ENCODE measurements around the gene PLXNB2.

The PLXNB2 gene

DNA sequence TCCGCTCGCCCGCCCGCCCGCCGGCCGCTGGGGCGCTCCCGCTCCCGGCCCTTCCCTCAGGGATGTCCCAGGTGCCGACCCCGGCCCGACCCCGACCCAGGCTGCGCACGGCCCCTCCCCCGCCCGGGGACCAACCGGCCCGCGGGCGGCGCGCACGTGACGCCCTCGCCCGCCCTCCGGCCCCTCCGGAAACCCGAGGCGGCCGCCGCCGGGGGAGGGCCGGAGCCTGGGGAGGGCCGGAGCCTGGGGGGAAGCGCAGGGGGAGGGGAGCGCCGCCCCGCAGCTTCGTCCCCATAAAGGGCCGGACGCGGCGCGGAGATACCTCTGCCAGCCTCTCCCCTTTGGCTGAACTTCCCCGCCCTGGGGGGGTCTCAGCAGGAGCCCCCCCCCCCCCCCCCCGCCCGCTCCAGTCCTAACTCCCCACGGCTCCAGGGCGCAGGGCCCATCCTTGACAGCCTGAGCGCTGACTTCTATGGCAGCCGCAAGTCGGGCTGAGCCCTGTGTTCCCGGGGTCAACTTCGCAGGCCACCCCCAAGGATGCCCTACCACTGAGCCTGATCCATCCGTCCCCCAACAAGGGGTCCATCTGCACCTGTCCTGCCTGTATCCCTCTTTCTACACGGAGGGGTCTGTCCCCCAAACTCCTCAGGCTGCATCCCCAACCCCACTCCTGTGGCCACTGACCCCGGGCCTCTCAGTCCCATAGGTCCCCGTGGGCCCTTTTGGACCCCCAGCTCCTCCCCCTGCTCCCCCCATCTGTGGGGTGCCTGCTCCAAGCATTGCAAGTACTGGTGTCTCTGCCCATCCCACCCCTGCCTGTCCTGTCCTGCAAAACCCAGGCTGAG is 45.6 kb downstream of the PLXNB2 start, which contains the start of gene MAPK12:
MAPK12 (minus strand) TSS at position 69 of the 845 bp plus-strand sequence. CDS start 174 bp downstream, outside the sequence.
- no peak for DNase-seq

DNA sequence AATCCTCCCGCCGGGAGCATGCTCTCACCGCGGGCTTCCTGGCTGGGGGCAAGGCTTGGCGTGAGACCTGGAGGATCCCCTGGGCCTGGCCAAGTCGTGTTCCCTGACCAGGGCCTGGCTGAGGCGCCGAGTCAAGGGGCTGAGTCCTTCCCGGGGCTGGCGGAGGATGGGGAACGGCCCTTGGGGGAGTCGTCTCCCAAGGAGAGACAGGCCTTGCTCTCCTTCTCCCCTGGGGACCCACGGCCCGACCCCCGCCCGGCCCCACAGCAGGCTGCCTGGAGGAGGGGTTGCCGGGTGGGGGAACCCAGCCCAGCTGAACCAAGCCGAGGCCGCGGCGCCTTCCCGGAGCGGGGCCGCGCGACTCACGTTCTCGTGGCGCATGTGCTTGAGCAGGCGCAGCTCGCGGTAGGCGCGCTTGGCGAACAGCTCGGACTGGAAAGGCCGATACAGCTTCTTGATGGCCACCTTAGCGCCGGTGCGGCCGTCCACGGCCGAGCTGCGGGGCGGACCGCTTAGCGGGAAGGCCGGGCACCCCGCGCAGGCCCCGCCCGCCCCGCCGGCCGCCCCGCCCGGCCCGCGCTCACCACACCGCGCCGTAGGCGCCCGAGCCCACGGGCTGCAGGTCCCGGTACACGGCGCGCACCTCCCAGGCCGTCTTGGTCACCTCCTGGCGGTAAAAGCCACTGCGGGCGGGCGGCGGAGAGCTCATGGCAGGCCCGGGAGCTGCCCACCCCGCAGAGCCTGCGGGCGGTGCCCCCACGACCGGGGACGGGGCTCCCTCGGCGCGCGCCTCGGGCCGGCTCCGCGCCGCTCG is 46.4 kb downstream of the PLXNB2 start:
- peak; percentile 66 for DNase-seq

DNA sequence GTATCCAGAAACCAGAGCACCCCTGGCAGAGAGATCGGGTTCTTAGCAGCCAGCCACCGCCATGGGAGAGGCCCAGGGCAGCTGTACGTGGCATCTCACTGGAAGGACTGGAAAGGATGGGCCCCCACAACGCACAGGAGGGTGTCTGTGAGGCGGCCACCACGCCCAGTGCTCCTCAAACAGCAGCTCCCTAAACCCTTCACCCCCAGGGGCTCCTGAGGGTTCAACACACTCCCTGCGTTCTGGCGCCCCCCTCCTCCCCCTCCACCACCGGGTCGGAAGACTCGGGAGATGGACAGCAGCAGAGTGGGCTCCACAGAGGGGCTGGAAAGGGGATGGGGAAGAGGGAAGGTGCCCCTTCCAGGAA is 47.0 kb downstream of the PLXNB2 start:
- DNase-seq: peak; percentile 51

DNA sequence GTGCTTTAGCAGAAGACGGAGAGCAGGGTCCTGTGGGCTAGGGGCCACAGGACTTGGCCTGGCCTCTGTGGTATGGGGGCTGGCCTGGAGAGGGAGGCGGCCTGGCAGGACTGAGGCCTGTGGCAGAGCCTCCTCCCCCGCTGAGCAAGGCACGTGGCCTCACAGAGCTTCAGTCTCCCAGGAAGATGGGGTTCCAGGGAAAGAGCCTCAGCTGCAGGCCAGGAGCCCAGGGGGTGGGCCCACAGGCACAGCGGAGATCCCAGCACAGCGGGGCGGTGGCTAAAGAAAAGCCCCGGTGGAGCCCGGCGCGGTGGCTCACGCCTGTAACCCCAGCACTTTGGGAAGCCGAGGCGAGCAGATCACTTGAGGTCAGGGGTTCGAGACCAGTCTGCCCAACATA is 48.1 kb downstream of the PLXNB2 start:
- DNase-seq: no peak

DNA sequence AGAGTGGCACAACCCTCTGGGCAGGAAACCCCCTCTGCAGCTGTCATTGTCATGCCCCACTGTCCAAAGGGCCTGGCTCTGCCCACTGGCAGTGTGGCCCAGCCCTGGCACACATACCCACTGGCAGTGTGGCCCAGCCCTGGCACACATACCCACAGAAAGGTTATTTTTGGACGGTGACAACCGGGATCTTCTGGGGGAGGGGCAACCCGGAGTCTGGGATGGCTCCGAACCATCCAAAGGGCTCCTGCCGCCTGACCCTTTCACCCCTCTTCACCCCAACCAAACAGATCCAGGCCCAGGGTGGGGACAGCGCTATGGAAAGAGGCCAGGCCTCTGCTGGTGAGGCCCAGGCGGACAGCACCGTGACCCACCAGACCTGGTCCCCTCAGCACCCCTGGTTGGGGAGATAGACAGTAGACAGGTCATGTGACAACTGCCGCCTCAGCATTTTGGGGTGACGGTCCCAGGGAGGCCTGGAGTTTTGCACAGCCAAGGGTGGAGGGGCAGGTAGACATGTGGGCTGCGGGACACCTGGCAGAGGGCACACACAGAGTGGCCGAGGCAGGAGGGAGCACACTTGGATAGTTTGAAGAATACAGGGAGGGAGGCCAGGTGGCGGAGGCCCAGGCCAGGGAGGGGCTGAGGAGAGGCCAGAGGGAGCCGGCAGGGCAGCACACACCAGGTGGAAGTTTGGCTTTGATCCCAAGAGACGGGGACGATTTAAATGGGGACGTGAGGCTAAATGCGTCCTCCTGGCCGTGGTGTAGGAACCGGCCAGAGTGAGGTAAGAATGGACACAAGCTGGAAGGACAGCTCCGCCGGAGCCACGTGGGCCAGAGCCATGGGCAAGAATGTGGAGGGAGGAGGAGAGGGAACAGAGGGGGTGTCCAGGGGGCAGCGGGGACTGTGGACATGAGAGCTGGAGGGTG is 48.8 kb downstream of the PLXNB2 start:
- no peak for DNase-seq

DNA sequence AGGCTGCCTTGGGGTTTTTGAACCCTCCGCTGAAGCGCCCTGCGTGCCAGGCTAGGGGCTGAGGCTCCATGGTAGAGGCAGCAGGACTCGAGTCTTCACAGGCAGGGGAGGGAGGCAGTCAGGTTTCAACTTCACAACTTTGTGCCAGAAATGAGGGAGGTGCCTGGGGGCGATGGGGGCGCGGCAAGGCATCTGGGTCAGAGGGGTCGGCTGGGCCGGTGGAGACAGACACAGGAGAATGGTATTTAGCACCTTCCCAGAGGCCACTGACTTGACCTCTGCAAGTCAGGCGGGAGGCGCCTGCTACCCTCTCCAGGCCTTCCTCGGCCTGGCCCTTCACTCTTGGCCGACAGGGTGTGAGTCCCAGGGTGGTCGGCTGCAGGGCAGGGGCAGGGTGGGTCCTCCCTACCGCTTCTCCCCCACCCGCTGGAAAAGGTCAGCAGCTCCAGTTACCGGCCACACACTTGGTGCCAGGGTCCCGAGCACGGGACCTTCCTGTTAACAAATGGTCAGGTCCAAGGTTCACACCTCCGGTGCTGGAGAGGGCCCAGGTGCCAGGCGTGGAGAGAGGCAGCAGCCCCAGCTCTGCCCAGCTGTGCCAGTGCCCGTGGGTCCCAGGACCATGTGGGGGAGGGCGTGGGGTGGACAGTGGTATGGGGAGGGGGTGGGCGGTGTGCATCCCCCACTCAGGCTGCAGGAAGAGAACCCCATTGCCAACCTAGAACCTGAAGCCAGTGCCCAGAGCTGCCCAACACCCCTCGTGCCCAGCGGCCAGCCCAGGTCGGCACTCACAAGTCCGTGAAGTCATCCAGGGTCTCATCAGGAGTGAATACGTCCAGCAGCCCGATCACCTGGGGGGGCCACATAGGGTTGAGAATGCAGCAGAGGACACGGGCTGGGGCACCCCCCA is 49.7 kb downstream of the PLXNB2 start:
- DNase-seq: no peak

DNA sequence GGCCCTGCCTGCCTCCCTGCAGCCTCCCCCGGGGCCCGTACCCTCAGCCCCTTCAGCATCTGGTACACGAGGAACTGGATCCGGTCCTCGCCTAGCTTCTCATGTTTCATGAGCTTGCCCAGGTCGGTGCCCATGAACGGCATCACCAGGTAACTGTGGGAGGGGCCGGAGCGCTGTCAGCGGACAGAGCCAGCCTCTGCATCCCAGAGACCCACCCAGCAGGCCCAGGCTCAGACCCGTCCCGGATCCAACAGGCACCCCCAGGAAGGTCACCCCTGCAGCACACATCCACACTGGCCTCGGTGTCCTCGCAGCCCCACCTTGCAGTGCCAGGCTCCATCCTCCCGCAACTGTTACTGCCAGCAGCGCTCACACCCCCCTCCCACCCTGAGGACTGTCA is 50.4 kb downstream of the PLXNB2 start:
- DNase-seq: no peak

DNA sequence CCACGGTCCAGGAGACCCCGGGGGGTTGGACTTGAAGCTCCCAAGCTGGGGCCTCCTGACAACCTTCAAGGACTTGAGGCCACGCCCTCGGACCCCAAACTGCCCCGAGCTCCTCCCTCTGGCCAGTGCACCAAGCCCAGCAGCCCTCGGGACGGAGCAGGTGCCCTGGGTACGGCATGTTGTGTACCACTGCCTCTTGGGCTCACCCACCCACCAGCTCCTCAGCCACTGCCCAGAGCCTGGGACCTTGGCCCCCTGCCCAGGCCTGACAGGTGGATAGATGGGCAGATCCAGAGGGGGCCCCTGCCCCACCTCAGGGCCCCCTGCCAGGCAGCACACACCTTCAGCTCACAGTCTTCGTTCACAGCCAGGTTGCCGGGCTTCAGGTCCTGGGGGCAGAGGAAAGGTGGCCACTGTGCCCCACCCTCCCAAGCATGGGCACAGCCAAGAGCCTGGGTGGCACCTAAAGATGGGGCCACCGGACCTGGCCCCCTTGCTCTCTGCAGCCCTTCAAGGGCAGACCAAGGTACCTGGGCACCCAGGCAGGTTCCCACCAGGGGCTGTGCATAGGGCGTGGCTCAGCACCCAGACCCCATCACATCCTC is 51.1 kb downstream of the PLXNB2 start:
- DNase-seq: no peak

DNA sequence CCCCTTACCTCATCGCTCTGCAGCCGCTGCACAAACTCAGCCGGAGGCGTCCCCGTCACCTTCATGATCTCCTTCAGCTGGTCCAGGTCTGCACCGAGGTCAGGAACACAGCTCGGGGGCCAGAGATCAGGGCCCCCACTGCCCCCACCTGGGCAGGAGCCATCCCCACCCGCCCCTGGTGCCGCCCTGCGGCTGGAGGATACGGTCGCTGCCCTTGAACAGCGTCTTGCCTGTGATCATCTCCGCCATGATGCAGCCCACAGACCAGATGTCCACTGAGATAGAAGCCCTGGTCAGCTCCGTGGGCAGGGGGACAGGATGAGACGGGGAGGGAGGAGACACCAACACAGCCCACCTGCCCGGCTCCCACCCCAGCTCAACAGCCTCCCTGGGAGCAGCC is 51.8 kb downstream of the PLXNB2 start:
- no peak for DNase-seq

DNA sequence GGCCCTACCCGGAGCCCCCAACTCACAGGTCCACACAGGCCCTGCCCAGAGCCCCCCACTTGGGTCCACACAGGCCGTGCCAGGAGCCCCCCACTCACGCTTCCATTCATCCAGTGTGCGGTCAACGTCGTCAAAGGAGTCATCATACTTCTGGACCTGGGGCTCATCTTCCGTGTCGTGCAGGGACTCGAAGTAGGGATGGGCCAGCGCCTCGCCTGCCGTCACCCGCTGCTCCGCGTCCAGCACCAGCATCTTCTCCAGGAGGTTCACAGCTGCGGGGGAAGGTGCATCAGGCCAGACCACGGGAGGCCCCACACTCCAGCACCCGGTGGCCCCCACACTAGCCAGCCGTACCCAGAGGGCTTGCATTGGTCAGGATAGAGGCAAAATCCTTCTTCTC is 52.3 kb downstream of the PLXNB2 start:
- DNase-seq: no peak

DNA sequence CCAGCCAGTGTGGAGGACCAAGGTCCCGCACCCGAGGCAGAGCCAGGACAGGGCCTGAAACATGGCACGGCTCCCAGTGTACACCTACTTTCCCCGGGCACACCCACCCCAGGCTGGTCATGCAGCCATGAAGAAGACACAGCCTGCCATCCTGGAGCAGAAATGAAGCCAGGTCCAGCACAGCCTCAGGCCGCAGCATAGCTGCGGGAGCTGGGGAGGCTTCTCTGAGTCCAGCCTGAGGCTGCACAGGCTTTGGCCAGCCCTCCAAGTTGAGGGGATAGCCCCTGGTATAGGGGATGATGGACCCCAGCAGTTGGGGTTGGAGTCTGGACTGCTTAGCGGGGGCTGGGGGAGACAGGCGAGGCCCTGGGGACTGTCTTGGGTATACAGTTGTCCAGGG is 53.5 kb downstream of the PLXNB2 start:
- DNase-seq: no peak

DNA sequence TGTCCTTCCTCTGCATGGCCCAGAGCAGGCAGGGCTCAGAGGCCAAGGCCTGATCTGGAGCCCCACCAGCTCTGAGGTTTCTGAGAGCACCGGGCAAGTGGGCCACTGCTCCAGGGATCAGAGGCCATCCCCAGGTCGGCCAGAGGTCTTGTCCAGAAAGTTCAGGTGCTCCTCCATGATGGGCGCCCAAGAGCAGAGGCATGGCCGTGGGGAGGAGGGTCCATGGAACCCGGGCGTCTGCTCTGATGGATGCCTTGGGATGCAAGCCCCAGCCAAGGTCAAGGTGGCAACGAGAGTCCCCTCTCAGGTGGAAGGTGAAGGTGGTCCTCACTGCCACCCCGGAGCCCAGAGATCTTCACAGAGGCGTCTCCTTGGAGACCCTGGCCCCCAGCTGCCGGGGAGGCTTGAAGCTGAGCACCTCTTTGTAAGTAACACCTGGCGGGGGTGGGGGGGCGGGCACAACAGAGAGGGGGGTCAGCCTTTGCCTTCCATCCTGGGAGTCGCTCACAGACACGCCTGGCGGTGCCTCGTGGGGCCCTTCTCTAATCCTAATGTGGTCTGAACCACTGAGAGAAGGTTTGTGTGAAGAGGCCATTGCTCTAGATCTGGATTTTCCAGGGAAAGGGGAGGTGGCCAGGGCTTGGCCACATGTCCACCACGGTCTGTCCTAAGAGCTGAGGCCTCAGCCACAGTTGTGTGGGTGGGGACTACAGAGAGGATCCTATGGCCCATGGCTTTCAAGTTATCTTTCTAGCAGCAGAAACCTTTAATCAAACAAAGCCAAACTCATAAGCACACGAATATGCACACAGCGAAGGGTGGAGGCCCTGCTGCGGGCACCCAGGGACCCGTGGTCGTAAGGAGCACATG is 54.2 kb downstream of the PLXNB2 start:
- no peak for DNase-seq

DNA sequence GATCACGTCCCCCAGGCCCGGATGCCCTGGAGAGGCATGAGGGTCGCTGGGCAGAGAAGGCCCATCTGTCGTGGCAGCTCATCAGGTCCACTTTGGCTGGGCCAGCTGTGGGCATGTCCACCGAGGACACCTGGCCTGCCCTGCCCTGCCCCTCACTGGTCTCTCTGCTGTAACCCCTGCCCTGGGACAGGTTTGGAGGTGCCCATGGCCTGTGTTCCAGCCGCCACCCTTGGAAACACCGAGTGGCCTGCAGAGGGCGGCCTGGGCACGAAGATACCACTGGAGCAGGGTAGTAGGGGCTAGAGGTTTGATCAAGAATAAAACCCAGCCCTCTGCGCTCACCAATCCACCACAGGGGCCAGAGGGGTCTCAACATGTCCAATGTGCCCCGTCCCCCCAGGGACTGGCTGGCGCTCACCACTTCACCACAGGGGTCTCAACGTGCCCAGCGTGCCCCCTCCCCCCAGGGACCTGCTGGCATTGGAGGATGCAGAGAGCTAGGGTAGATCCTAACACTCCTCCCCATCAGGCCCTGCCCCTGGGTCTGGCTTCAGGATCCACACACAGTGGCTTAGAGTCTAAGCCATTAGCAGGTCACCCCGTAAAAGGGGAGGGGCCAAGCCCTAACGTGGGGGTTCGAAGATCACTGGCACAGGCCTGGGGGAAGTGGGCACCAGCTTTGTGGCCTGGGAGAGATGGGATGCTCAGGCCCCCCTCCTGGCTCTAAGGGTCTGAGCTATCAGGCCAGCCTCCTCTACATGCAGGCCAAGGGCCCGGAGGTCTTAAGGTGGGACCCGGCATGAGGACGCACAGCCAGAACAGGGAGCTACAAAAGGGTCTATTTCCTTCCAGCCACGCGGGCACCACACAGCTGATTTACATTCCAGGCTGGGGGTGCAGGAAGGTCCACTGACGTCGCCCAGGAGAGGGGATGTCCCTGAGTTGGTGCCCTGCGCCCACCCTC is 55.1 kb downstream of the PLXNB2 start:
- DNase-seq: peak; percentile 89

DNA sequence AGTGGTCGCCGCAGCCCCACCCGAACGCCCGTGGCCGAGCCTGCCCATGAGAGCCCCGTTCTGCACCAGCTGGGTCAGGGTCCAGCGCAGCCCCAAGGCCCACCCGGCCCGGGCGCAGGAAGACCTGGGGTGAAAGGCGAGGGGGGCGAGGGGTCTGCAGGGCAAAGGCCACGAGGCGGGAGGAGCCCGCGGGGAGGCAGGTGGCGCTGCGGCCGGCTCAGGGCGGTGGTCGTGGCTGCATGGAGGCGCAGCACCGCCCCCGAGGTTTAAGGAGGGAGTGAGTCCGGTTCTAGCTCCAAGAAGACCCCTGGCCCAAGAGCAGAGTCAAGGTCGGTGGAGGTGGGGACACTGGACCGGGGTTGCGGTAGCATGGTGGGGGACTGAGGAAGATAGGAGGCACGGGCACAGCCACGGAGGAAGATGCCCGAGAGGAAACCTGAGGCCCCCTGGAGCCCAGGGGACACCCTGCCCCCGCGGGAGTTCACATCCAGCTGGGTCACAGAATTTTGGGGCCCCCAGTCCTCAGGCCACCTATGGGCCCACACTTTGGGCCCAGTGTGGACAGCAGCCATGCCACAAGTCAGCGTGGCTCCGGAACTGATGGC is 55.9 kb downstream of the PLXNB2 start:
- no peak for DNase-seq

DNA sequence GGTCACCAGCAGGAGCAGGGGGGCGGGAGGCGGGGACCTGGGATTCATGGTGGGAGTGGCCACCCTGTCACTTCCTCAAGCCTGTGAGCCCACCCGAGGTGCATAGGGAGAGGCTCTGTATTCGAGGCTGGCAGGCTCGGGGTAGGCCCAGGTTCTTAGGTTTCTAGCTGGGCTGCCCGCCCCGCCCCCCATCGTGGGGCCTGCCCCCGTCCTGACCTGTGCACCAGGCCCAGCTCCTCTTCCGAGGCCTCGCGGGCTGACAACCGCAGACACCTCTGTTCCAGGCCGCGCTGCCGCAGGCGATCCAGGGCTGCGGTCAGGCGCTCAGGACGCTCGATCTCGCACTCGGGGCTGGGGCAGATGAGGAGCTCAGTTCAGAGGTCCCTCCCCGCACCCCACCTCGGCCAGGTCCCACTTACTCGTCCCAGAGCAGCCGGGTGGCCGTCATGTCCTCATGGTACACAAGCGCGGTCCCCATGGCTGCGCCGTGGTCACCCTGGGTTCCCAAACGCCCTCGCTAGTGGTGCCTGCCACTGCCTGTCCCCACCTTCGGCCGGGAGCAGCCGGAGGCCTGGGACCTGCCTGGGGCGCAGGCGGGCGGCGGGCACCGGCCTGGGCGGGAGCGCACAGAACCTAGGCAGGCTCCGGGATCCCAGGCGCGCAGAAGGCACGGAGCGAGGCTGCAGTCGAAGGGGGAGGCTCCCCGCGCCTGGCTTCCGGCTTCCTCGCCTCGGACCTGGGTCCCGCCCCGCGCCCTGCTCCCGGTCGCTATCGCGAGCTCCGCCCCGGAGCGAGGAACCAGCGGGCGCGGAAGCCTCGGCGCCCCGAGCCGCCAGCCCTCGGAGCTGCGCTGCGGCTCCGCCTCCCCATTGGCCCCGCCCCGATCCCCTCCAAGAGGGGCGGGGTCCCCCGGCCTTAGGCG is 56.6 kb downstream of the PLXNB2 start, which contains the start of gene HDAC10:
HDAC10 (minus strand) TSS at position 711 of the 922 bp plus-strand sequence; CDS start at position 478, 233 bp downstream.
- peak; percentile 93 for DNase-seq

DNA sequence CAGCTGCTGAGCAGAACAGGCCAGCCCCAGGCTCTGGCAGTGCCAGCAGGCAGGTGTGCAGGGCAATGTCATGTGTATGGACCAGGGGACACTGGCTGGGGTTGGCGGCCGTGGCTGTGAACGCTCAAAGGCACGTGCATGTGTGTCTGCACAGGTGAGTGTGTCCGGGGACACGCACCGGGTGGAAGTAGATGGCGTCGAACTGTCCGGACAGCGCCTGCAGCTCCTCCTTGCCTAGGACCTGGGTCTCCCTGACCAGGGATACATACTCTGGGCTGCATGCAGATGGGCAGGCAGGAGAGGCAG is 57.2 kb downstream of the PLXNB2 start:
- DNase-seq: no peak
